GM23338 (cell line): ENCODE data around the gene EED.
"Not testable (repeated sequence)": the region's sequence is repeated elsewhere in the genome, so short reads cannot be mapped to it uniquely, and the experiment has no call there.

Source experiments
- CREB1 ChIP-seq: fragments of 250-450 bp; sonication (Bioruptor Pico); IDR thresholded peaks from 2 replicates; pipeline ENCODE4 v1.5.0; 2020; ENCODE audit warnings: low read depth, mild to moderate bottlenecking, moderate library complexity
- EZH2 ChIP-seq: fragments of 200-600 bp; sonication (generic); IDR thresholded peaks from one replicate; pipeline ENCODE4 v1.8.0; 2017; ENCODE audit warnings: antibody characterized with exemption, mild to moderate bottlenecking, low read depth; ENCODE audit not compliant: unreplicated experiment
- EZH2phosphoT487 ChIP-seq: fragments of 200-600 bp; sonication (generic); IDR thresholded peaks from one replicate; pipeline ENCODE4 v1.8.1; 2018; ENCODE audit warnings: antibody characterized with exemption; ENCODE audit not compliant: unreplicated experiment
- POLR2AphosphoS5 ChIP-seq: IDR thresholded peaks from 2 replicates; pipeline ENCODE4 v1.6.1; 2016; ENCODE audit warnings: antibody characterized with exemption, low read depth
- REST ChIP-seq: IDR thresholded peaks from one replicate; pipeline ENCODE4 v1.6.1; 2018; ENCODE audit warnings: antibody characterized with exemption; ENCODE audit not compliant: unreplicated experiment
- STAT1 ChIP-seq: IDR thresholded peaks from one replicate; pipeline ENCODE4 v1.6.1; 2016; ENCODE audit warnings: antibody characterized with exemption; ENCODE audit not compliant: unreplicated experiment
- ZNF114 ChIP-seq: fragments of 250-450 bp; sonication (Bioruptor Pico); IDR thresholded peaks from 2 replicates; pipeline ENCODE4 v1.5.0; 2020; ENCODE audit warnings: mild to moderate bottlenecking, moderate library complexity
- TF ChIP-seq, protein P1 (sequence below), 2 experiments: fragments of 200-600 bp in 1 of 2; sonication (generic) in 1 of 2; conservative IDR thresholded peaks; 2 replicates each; pipeline versions ENCODE4 v1.5.1 to v1.6.1; 2016 to 2017; ENCODE audit warnings: antibody characterized with exemption in 2 of 2, low read depth in 2 of 2, mild to moderate bottlenecking in 2 of 2, moderate library complexity in 1 of 2

DNA sequence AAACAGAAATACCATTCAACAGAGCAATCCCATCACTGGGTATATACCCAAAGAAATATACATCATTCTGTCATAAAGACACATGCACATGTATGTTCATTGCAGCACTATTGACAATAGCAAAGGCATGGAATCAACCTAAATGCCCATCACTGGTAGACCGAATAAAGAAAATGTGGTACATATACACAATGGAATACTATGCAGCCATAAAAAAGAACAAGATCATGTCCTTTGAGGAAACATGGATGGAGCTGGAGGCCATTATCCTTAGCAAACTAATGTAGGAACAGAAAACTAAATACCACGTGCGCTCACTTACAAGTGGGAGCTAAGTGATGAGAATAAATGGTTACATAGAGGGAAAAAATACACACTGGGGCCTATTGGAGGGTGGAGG is 19.2 kb upstream of the EED start:
- TF ChIP-seq EZH2phosphoT487; REST; STAT1; POLR2AphosphoS5; EZH2; CREB1 (CRISPR knock-in tag); ZNF114 (CRISPR knock-in tag): not testable (repeated sequence)
- TF ChIP-seq, protein P1, sequence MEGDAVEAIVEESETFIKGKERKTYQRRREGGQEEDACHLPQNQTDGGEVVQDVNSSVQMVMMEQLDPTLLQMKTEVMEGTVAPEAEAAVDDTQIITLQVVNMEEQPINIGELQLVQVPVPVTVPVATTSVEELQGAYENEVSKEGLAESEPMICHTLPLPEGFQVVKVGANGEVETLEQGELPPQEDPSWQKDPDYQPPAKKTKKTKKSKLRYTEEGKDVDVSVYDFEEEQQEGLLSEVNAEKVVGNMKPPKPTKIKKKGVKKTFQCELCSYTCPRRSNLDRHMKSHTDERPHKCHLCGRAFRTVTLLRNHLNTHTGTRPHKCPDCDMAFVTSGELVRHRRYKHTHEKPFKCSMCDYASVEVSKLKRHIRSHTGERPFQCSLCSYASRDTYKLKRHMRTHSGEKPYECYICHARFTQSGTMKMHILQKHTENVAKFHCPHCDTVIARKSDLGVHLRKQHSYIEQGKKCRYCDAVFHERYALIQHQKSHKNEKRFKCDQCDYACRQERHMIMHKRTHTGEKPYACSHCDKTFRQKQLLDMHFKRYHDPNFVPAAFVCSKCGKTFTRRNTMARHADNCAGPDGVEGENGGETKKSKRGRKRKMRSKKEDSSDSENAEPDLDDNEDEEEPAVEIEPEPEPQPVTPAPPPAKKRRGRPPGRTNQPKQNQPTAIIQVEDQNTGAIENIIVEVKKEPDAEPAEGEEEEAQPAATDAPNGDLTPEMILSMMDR (conservative IDR thresholded peaks at IDR 0.05; ENCODE audit: low read depth in 2 of 2), result not testable (repeated sequence)
